Parathyroid adenoma (tissue), 2 donors: ENCODE data around the gene HTR2C.
"Not testable (repeated sequence)": the region's sequence is repeated elsewhere in the genome, so short reads cannot be mapped to it uniquely, and the experiment has no call there.

Experiments
- H2AFZ ChIP-seq: fragments of 300-600 bp; sonication (generic); one replicate; pipeline ENCODE4 v1.7.0; 2017; ENCODE audit warnings: antibody characterized with exemption, mild to moderate bottlenecking
- H3K27ac ChIP-seq: fragments of 300-600 bp; sonication (generic); one replicate; pipeline ENCODE4 v1.7.0; 2017
- H3K27me3 ChIP-seq: fragments of 300-600 bp; sonication (generic); one replicate; pipeline ENCODE4 v1.7.0; 2017; ENCODE audit warnings: low read length; ENCODE audit not compliant: control insufficient read depth, insufficient read depth
- H3K36me3 ChIP-seq: fragments of 300-600 bp; sonication (generic); one replicate; pipeline ENCODE4 v1.7.0; 2017; ENCODE audit warnings: low read length; ENCODE audit not compliant: control insufficient read depth, insufficient read depth
- H3K4me1 ChIP-seq: fragments of 300-600 bp; sonication (generic); one replicate; pipeline ENCODE4 v1.7.0; 2017; ENCODE audit warnings: control low read depth
- H3K4me2 ChIP-seq: fragments of 300-600 bp; sonication (generic); one replicate; pipeline ENCODE4 v1.7.0; 2017; ENCODE audit warnings: low read length
- H3K4me3 ChIP-seq: fragments of 300-600 bp; sonication (generic); one replicate; pipeline ENCODE4 v1.7.0; 2017; ENCODE audit warnings: low read depth, low read length
- H3K79me2 ChIP-seq: fragments of 300-600 bp; sonication (generic); one replicate; pipeline ENCODE4 v1.7.0; 2017; ENCODE audit warnings: control low read depth
- H3K9ac ChIP-seq: fragments of 300-600 bp; sonication (generic); one replicate; pipeline ENCODE4 v1.7.0; 2017; ENCODE audit warnings: mild to moderate bottlenecking
- H3K9me3 ChIP-seq: fragments of 300-600 bp; sonication (generic); one replicate; pipeline ENCODE4 v1.7.0; 2017; ENCODE audit warnings: low read length; ENCODE audit not compliant: control insufficient read depth
- CTCF ChIP-seq: fragments of 300-600 bp; sonication (generic); IDR thresholded peaks from one replicate; pipeline ENCODE4 v1.7.0; 2017; ENCODE audit warnings: antibody characterized with exemption, mild to moderate bottlenecking
- donor health status: primary hyperparathyroidism.

The HTR2C gene

GRCh38 chrX:114599305-114599704, 15.4 kb downstream of the HTR2C start:
- Histone ChIP-seq H3K4me3 (no peak overlapping the region), H2AFZ (no peak overlapping the region), H3K79me2 (no peaks in the 10 kb centered on the region), H3K27ac (no peak overlapping the region), H3K9ac (no peak overlapping the region), H3K9me3 (no peaks in the 10 kb centered on the region), H3K4me2 (no peak overlapping the region), H3K36me3 (no peaks in the 10 kb centered on the region), H3K4me1 (no peaks in the 10 kb centered on the region), H3K27me3 (no peaks in the 10 kb centered on the region)
- TF ChIP-seq CTCF, result no peak

GRCh38 chrX:114599911-114600310, 16.0 kb downstream of the HTR2C start:
- no peaks in the 10 kb centered on the region for H3K36me3 ChIP-seq
- H3K4me2 ChIP-seq, result no peak overlapping the region
- H3K27ac ChIP-seq, result no peak overlapping the region
- no peak for TF ChIP-seq CTCF
- H3K9me3 ChIP-seq, result no peaks in the 10 kb centered on the region
- no peaks in the 10 kb centered on the region for H3K4me1 ChIP-seq
- H3K9ac ChIP-seq, result no peak overlapping the region
- no peak overlapping the region for H3K4me3 ChIP-seq
- H3K27me3 ChIP-seq, result no peaks in the 10 kb centered on the region
- no peak overlapping the region for H2AFZ ChIP-seq
- no peaks in the 10 kb centered on the region for H3K79me2 ChIP-seq

GRCh38 chrX:114606619-114607018, 22.7 kb downstream of the HTR2C start:
- not testable (repeated sequence) for H3K79me2 ChIP-seq, H2AFZ ChIP-seq, H3K4me3 ChIP-seq, H3K27ac ChIP-seq, H3K9me3 ChIP-seq, H3K9ac ChIP-seq, H3K36me3 ChIP-seq, H3K4me2 ChIP-seq, H3K4me1 ChIP-seq, H3K27me3 ChIP-seq

- Histone ChIP-seq H3K9ac (no peak overlapping the region), H2AFZ (no peak overlapping the region), H3K4me2 (no peak overlapping the region), H3K27me3 (no peaks in the 10 kb centered on the region), H3K27ac (no peak overlapping the region), H3K9me3 (no peaks in the 10 kb centered on the region), H3K79me2 (no peaks in the 10 kb centered on the region), H3K36me3 (no peaks in the 10 kb centered on the region), H3K4me3 (no peak overlapping the region), H3K4me1 (no peaks in the 10 kb centered on the region)
- peak; percentile 40 for TF ChIP-seq CTCF
Measured at GRCh38 chrX:114611018-114611619, 27.2 kb downstream of the HTR2C start.

- no peaks in the 10 kb centered on the region for H3K4me1 ChIP-seq
- H3K36me3 ChIP-seq, result no peaks in the 10 kb centered on the region
- TF ChIP-seq CTCF, result no peak
- no peaks in the 10 kb centered on the region for H3K9me3 ChIP-seq
- no peak overlapping the region for H3K9ac ChIP-seq
- no peak overlapping the region for H3K27ac ChIP-seq
- H2AFZ ChIP-seq, result no peak overlapping the region
- no peak overlapping the region for H3K4me3 ChIP-seq
- no peaks in the 10 kb centered on the region for H3K27me3 ChIP-seq
- H3K79me2 ChIP-seq, result no peaks in the 10 kb centered on the region
- no peak overlapping the region for H3K4me2 ChIP-seq
Measured at GRCh38 chrX:114615765-114616164, 31.9 kb downstream of the HTR2C start.
